Tibial nerve (tissue), 4 donors: ENCODE measurements around the gene MYO3B.
"Not testable (repeated sequence)": the region's sequence is repeated elsewhere in the genome, so short reads cannot be mapped to it uniquely, and the experiment has no call there.

ENCODE experiments used
- CTCF ChIP-seq, 5 experiments: fragments of 200-600 bp in 3 of 5; fragments of 450-650 bp in 2 of 5; sonication (generic) in 3 of 5; IDR thresholded peaks; one replicate each; pipeline ENCODE4 v1.5.1; 2016 to 2019; ENCODE audit warnings: antibody characterized with exemption in 5 of 5, mild to moderate bottlenecking in 3 of 5, moderate library complexity in 2 of 5
- EP300 ChIP-seq, 2 donors: sonication (generic); formaldehyde crosslinking; IDR thresholded peaks; one replicate each; pipeline ENCODE4 v1.6.1; 2017; ENCODE audit warnings: antibody characterized with exemption in 2 of 2, mild to moderate bottlenecking in 1 of 2

DNA sequence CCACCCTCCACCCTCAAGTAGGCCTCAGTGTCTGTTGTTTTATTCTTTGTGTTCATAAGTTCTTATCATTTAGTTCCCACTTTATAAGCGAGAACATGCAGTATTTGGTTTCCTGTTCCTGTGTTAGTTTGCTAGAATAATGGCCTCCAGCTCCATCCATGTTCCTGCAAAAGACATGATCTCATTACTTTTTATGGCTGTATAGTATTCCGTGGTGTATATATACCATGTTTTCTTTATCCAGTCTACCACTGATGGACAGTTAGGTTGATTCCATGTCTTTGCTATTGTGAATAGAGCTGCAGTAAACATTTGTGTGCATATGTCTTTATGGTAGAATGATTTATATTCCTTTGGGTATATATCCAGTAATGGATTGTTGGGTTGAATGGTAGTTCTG is 101.7 kb downstream of the MYO3B start:
- not testable (repeated sequence) for TF ChIP-seq CTCF, EP300 (IDR thresholded peaks at IDR 0.05)
